NCI-H510A treated with DMSO at 0.1 percent for 48 hours (cell line): ENCODE results near the gene BTBD19.
"Not testable (repeated sequence)": the region's sequence is repeated elsewhere in the genome, so short reads cannot be mapped to it uniquely, and the experiment has no call there.

Source experiments
- DNase-seq: peaks from one replicate; lab custom pipeline; 2025; lab: John Stamatoyannopoulos, UW

Gene BTBD19

GRCh38 chr1:44808063-44808937 lies at the start of gene BTBD19:
Gene BTBD19 (plus strand): TSS chr1:44808523. CDS start chr1:44808821, 298 bp downstream.
- DNase-seq = no peak

GRCh38 chr1:44759077-44759476 lies 49.2 kb upstream of the BTBD19 start:
- no peak for DNase-seq

GRCh38 chr1:44760876-44761275 lies 47.4 kb upstream of the BTBD19 start:
- DNase-seq = no peak

DNA sequence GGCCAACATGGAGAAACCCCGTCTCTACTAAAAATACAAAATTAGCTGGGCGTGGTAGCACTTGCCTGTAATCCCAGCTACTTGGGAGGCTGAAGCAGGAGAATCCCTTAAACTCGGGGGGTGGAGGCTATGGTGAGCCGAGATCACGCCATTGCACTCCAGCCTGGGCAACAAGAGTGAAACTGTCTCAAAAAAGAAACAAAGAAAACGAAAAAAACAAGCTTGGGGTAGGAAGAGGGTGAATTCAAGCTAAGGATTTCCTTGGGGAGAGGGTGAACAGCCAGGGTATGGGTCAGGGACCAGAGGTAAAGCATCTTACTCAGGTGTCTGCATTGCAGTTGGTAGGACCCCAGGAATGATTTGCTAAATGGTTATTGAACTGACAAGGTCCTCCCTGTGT lies 41.9 kb upstream of the BTBD19 start:
- not testable (repeated sequence) for DNase-seq

GRCh38 chr1:44775078-44775929 lies 33.0 kb upstream of the BTBD19 start, which contains the start of gene RPS8:
Gene RPS8 (plus strand): TSS chr1:44775540. CDS start chr1:44775597, 57 bp downstream.
- DNase-seq = peak; percentile 93

DNA sequence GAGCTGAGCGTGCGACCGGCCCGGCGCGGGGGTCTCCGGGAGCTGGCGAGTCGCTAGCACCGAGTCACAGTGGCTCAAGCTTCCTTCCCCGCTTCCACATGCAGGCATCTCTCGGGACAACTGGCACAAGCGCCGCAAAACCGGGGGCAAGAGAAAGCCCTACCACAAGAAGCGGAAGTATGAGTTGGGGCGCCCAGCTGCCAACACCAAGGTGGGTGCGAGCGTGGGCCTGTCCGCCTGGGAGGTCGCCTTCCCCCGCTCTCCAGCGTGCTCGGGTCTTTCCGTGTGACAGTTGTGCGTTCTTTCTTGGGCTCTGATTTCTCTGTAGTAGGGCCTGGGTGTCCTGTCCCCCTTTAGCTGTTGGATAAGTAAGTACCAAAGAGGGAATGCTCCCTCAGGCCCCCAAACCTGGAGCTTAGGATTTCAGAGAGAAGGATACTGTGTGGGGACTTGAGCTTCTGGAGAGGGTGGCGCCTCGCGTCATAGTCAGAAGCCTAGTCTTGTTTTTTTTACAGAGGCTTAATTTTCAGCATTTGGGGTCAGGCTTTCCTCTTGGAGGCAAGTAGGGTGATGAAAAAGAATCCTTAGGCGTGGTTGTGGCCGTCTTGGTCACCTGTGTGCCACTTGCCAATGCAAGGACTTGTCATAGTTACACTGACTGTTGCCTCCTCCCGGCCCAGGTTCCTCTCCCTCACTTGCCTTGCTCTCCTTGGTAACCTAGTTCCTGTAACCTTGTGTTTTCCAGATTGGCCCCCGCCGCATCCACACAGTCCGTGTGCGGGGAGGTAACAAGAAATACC lies 32.2 kb upstream of the BTBD19 start:
- DNase-seq = no peak

DNA sequence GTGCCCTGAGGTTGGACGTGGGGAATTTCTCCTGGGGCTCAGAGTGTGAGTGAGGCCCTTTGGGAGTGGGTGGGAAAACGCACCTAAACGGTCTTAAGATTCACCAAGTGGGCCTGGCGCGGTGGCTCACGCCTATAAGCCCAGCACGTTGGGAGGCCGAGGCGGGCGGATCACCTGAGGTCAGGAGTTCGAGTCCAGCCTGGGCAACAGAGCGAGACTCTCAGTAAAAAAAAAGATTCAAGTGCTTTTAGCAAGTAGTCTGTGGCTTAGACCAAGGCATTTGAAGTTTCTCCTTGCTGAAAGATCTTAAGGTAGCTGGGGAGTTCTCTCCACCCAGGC lies 31.6 kb upstream of the BTBD19 start:
- no peak for DNase-seq

GRCh38 chr1:44777547-44777946 lies 30.8 kb upstream of the BTBD19 start:
- no peak for DNase-seq

DNA sequence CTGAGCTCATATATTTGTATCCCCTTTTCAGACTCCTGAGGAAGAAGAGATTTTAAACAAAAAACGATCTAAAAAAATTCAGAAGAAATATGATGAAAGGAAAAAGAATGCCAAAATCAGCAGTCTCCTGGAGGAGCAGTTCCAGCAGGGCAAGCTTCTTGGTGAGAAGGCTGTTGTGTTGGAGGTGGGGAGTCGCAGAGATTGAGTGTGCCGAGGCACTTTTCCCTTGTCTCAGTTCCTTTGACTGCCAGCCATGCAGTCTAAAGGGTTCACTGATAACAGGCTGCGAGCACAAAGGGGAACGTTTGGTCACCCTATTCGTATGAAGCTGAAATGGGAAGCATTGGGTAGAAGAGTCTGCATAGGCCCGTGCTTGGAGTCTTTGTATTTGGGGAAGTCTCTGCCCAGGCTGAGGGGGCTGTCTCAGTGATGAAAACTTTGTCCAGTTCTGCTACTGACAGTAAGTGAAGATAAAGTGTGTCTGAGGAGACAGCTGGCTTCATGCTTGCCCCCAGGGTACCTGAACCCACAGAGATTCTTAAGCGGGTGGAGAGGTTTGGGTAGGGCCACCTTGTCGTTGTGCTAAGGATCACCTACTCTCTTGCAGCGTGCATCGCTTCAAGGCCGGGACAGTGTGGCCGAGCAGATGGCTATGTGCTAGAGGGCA lies 30.2 kb upstream of the BTBD19 start:
- DNase-seq = no peak

DNA sequence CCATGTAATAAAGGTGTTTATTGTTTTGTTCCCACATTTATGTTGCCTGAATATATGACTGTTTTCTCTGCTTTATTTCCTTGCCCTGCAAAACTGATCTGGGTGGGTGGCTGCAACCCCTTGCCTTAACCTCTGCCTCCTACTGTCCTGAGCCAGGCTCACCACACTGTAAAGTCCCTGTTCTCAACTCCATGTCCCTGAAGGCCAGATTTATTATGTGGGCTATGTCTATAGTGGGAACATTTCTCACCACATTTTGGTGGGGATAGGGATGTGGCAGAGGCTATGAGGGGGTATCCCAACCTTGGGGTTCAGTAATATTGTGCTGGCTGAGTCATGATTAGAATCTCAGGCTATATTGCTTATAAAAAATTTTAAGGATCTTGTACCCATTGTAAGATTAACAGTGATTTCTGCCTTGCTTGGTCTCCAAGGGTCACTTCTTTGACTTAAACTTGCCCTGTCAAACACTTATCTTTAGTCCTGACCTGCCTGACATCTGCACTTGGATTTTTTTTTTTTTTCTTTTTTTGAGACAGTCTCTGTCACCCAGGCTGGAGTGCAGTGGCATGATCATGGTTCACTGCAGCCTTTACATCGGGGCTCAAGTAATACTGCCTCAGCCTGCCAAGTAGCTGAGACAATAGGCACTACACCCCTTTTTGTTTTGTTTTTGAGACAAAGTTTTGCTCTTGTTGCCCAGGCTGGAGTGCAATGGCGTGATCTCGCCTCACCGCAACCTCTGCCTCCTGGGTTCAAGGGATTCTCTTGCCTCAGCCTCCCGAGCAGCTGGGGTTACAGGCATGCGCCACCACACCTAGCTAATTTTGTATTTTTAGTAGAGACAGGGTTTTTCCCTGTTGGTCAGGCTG lies 29.4 kb upstream of the BTBD19 start:
- DNase-seq = no peak

DNA sequence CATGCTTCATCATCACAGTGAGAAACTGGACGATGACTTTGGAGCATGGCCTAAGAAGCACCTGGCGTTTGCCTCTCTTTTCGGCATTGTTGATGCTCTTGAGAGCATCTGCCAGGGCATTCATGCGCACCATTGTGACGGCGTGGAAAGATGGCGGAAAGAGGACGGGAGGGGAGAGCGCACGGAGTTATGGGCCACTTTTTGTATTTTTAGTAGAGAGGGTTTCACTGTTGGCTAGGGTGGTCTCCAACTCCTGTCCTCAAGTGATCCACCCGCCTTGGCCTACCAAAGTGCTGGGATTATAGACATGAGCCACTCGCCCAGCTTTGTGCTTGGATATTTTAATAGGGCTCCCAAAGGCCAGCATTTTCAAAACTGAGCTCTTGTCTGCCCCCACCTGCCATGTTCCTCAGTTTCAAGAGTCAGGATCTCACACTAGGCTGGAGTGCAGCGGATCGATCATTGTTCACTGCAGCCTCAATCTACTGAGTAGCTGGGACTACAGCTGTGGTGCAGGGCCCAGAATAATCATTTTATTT lies 27.7 kb upstream of the BTBD19 start:
- no peak for DNase-seq

DNA sequence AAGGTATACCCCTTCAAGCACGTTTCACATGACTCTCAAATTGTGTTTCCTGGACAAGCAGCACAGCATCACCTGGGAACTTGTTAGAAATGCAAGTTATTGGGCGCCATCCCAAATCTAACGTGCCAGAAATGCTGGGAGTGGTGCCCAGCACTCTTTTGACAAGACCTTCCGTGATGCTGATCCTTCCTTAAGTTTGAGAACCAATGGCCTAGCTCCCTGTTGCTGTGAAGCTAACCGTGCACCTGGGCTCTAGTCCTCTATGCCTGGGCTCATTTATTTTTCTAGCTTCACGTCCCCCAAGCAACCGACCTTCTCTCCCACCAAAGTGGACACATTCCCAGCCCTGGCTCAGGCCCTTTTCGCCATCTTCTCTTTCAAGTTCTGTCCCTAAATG lies 24.6 kb upstream of the BTBD19 start:
- no peak for DNase-seq

DNA sequence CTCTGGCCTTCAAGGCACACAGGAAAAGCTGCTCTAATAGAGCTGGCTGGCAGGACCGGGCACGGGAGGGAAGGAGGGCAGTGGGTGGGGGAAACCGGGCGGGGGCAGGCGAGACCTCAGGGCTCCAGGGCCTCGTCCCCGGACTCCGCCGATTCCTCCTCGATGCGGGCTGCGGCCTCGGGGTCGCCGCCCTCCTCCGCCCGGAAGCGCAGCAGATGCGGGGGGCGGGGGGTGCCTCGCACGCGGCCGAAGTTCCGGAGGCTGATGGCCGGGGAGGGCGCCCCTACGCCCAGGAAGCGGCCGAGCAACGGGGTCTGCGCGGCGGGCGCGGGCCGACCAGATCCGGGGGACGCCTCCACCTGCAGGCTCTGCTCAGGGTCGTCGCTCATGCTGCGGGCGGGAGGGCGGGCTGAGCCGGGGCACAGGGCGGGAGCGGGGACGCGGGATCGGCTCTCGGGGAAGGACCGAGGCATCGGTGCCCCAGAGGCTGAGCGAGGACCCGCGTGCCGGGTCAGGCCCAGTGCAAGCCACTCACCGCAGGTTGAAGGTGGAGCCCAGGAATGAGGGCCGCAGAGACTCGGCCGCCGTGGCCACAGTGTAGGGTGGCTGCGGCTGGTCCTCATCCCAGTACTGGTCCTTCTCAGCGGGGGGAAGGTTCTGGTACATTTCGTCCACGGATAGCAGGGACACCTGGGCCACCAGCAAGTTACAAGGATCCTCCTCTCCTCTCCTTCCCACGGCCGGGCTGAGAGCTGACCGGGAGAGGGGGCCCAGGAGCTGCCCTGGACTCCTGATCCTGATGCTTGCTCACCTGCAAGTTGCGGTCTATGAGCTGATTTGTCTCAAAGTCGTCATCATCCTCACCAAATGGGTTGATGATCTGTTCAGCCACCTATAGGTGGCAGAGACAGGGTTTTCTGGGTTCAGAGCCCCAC lies 24.0 kb upstream of the BTBD19 start:
- no peak for DNase-seq

DNA sequence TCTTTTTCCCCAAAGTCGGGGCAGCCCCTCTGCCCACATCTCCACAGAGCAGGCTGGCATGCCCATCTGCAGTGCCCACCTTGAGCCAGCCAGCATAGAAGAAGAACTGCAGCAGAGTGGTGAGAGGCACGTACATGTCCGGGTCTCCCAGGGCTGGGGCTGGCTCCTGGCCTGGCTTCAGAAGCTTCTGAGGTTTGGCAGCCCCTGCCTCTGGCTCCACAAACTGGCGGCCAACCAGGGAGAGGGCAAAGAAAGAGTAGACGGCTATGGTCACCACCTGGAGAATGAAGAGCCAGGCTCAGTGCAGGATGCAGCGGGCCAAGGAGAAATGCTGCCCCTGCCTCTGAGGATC lies 23.3 kb upstream of the BTBD19 start:
- no peak for DNase-seq

- no peak for DNase-seq
Observed at GRCh38 chr1:44785501-44786137, 22.7 kb upstream of the BTBD19 start.

GRCh38 chr1:44786138-44786840 lies 22.0 kb upstream of the BTBD19 start:
- no peak for DNase-seq

- no peak for DNase-seq
Observed at GRCh38 chr1:44786841-44787426, 21.4 kb upstream of the BTBD19 start.

DNA sequence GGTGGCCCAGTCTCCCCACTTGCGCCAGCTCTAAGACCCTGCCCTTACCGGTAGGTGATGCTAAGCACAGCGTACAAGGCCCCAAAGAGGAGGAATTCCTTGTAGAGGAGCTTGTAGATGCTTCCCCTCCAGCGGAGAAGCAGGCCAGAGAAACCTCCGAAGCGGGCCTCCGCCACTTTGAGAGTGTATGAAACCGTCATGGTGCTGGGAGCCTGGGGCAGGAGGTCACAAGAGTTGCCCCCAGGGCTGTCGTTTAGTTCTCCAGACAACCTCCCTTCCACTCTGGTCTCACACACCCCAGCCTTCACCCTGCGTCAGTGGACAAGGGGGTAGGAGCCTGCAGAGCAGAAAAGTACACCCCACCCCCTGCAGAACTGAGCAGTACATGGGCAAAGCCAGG lies 20.8 kb upstream of the BTBD19 start:
- no peak for DNase-seq
